H1 (cell line): Measurements from ENCODE around the gene TBC1D22A. TPM values are rescaled to one million over a fixed set of nuclear protein-coding genes. Genes with fewer than 3 reads are reported as not detected.

ENCODE experiments used
- CTCF ChIA-PET: fragments of 300-600 bp; sonication (Branson Sonifier 250); formaldehyde crosslinking; loops from one replicate; lab custom pipeline; 2021; ENCODE audit not compliant: partially characterized antibody; lab: Charles Lee
- POLR2A ChIA-PET: fragments of 300-600 bp; sonication (Branson Sonifier 250); formaldehyde crosslinking; loops from one replicate; lab custom pipeline; 2021; ENCODE audit warnings: inconsistent platforms; ENCODE audit not compliant: partially characterized antibody; lab: Charles Lee
- DNase-seq, 2 experiments: peaks; one replicate each; pipeline versions ENCODE4 v3.0.0 to v3.0.0-alpha.2; 2010 to 2022; ENCODE audit warnings: low spot score in 2 of 2, low read depth in 1 of 2, mixed read lengths in 1 of 2
- FAIRE-seq: peaks from 2 replicates; lab custom pipeline; 2011; peaks lifted over from hg19 to GRCh38; lab: Jason Lieb, UNC
- H2AFZ ChIP-seq: 2 replicates; pipeline ENCODE4 v1.8.1; 2012; ENCODE audit warnings: low read length, inconsistent platforms
- H2AK5ac ChIP-seq: 2 replicates; pipeline ENCODE4 v1.6.1; 2013; ENCODE audit warnings: low read depth, low read length
- H2BK120ac ChIP-seq: replicated peaks from 2 replicates; pipeline ENCODE3; 2013; ENCODE audit warnings: low read depth, low read length, inconsistent platforms
- H2BK12ac ChIP-seq: 2 replicates; pipeline ENCODE4 v1.6.1; 2013; ENCODE audit warnings: low read depth, low read length
- H2BK15ac ChIP-seq: 2 replicates; pipeline ENCODE4 v1.6.1; 2013; ENCODE audit warnings: low read length
- H2BK20ac ChIP-seq: 2 replicates; pipeline ENCODE4 v1.6.1; 2013; ENCODE audit warnings: low read length
- H2BK5ac ChIP-seq: 2 replicates; pipeline ENCODE4 v1.6.1; 2013; ENCODE audit warnings: low read depth, low read length
- H3K14ac ChIP-seq: 2 replicates; pipeline ENCODE4 v1.6.1; 2013; ENCODE audit warnings: inconsistent platforms; ENCODE audit not compliant: insufficient read length
- H3K18ac ChIP-seq: 2 replicates; pipeline ENCODE4 v1.6.1; 2013; ENCODE audit warnings: low read length; ENCODE audit errors: extremely low read depth
- H3K23ac ChIP-seq: 2 replicates; pipeline ENCODE4 v1.6.1; 2013; ENCODE audit warnings: inconsistent platforms; ENCODE audit not compliant: insufficient read length
- H3K23me2 ChIP-seq: 2 replicates; pipeline ENCODE4 v1.6.1; 2013; ENCODE audit warnings: low read depth, low read length
- H3K27ac ChIP-seq: 2 replicates; pipeline ENCODE4 v1.6.1; 2011; ENCODE audit warnings: low read depth, low read length, inconsistent platforms
- H3K27me3 ChIP-seq, 4 experiments: replicated peaks in 1 of 4; 1 replicate in 1 of 4; 2 replicates in 3 of 4; pipeline versions ENCODE4 v1.6.1 to v1.8.1; 2011 to 2013; ENCODE audit warnings: low read length in 3 of 4, mild to moderate bottlenecking in 3 of 4, inconsistent platforms in 2 of 4, mixed read lengths in 2 of 4, moderate library complexity in 1 of 4; ENCODE audit not compliant: control insufficient read depth in 3 of 4, insufficient read depth in 3 of 4; ENCODE audit errors: extremely low read depth in 1 of 4
- H3K36me3 ChIP-seq, 4 experiments: 2 replicates each; pipeline versions ENCODE4 v1.6.1 to v1.8.1; 2011 to 2013; ENCODE audit warnings: mild to moderate bottlenecking in 4 of 4, low read length in 3 of 4, moderate library complexity in 2 of 4, control low read depth in 1 of 4, inconsistent platforms in 1 of 4; ENCODE audit not compliant: insufficient read depth in 4 of 4, control insufficient read depth in 2 of 4
- H3K4ac ChIP-seq: replicated peaks from 2 replicates; pipeline ENCODE3; 2013; ENCODE audit warnings: low read length, low read depth, mixed read lengths, inconsistent platforms; ENCODE audit not compliant: insufficient read length
- H3K4me1 ChIP-seq, 4 experiments: replicated peaks in 1 of 4; 1 replicate in 1 of 4; 2 replicates in 3 of 4; pipeline versions ENCODE4 v1.6.1 to v1.8.1; 2011 to 2013; ENCODE audit warnings: low read length in 3 of 4, inconsistent platforms in 2 of 4, mixed read lengths in 1 of 4; ENCODE audit not compliant: insufficient read depth in 4 of 4, control insufficient read depth in 3 of 4
- H3K4me2 ChIP-seq, 2 experiments: 2 replicates each; pipeline versions ENCODE4 v1.6.1 to v1.8.1; 2011 to 2013; ENCODE audit warnings: low read depth in 2 of 2, low read length in 2 of 2, control low read depth in 1 of 2, inconsistent platforms in 1 of 2, mild to moderate bottlenecking in 1 of 2; ENCODE audit not compliant: insufficient read depth in 1 of 2
- H3K4me3 ChIP-seq, 4 experiments: fragments of 200-600, 300-600 bp in 1 of 4; sonication (generic), shearing (Covaris generic), sonication (Bioruptor Twin) in 1 of 4; 2 replicates each; pipeline versions ENCODE4 v1.5.1 to v1.8.1; 2011 to 2016; ENCODE audit warnings: low read length in 4 of 4, low read depth in 3 of 4, control low read depth in 2 of 4, inconsistent platforms in 2 of 4, mild to moderate bottlenecking in 2 of 4, mixed read lengths in 1 of 4, moderate library complexity in 1 of 4; ENCODE audit not compliant: insufficient read depth in 2 of 4; ENCODE audit errors: extremely low read depth in 1 of 4
- H3K56ac ChIP-seq: replicated peaks from 2 replicates; pipeline ENCODE3; 2013; ENCODE audit warnings: low read depth, mild to moderate bottlenecking, mixed read lengths, low read length, inconsistent platforms; ENCODE audit not compliant: insufficient read length
- H3K79me1 ChIP-seq: 2 replicates; pipeline ENCODE4 v1.6.1; 2013; ENCODE audit warnings: low read depth, low read length, control low read depth
- H3K79me2 ChIP-seq, 2 experiments: 2 replicates each; pipeline versions ENCODE4 v1.6.1 to v1.8.1; 2012 to 2013; ENCODE audit warnings: low read length in 2 of 2, mild to moderate bottlenecking in 2 of 2, inconsistent platforms in 1 of 2; ENCODE audit not compliant: insufficient read depth in 2 of 2, control insufficient read depth in 1 of 2
- H3K9ac ChIP-seq, 4 experiments: replicated peaks in 1 of 4; 1 replicate in 1 of 4; 2 replicates in 3 of 4; pipeline versions ENCODE4 v1.6.1 to v1.8.1; 2011 to 2013; ENCODE audit warnings: low read depth in 3 of 4, low read length in 3 of 4, control low read depth in 2 of 4, mild to moderate bottlenecking in 2 of 4, moderate library complexity in 2 of 4, inconsistent platforms in 1 of 4; ENCODE audit errors: extremely low read depth in 1 of 4
- H3K9me3 ChIP-seq, 2 experiments: 2 replicates each; pipeline versions ENCODE4 v1.6.1 to v1.8.1; 2012 to 2013; ENCODE audit warnings: mild to moderate bottlenecking in 2 of 2, moderate library complexity in 2 of 2, control low read depth in 1 of 2, inconsistent platforms in 1 of 2, low read depth in 1 of 2, low read length in 1 of 2, mixed read lengths in 1 of 2; ENCODE audit not compliant: insufficient read depth in 2 of 2
- H4K20me1 ChIP-seq, 2 experiments: replicated peaks in 1 of 2; 2 replicates each; pipeline versions ENCODE3 to v1.8.1; 2011 to 2013; ENCODE audit warnings: inconsistent platforms in 2 of 2, low read length in 2 of 2, mild to moderate bottlenecking in 1 of 2; ENCODE audit not compliant: insufficient read depth in 2 of 2, control insufficient read depth in 1 of 2
- H4K5ac ChIP-seq: 2 replicates; pipeline ENCODE4 v1.6.1; 2013; ENCODE audit warnings: low read length, low read depth, mixed read lengths, inconsistent platforms; ENCODE audit not compliant: insufficient read length
- H4K8ac ChIP-seq: 2 replicates; pipeline ENCODE4 v1.8.0; 2013; ENCODE audit warnings: mild to moderate bottlenecking, moderate library complexity, low read length, inconsistent platforms; ENCODE audit not compliant: insufficient read depth; ENCODE audit errors: extremely low read depth
- H4K91ac ChIP-seq: replicated peaks from 2 replicates; pipeline ENCODE3; 2013; ENCODE audit warnings: low read length, mixed read lengths, inconsistent platforms; ENCODE audit not compliant: insufficient read length
- FOSL1 ChIP-seq: IDR thresholded peaks from 2 replicates; pipeline ENCODE4 v1.6.1; 2011; ENCODE audit warnings: mild to moderate bottlenecking, low read depth, low read length, moderate library complexity; ENCODE audit not compliant: insufficient read depth
- HDAC2 ChIP-seq, 2 experiments: fragments of 300-600 bp in 1 of 2; sonication (generic) in 1 of 2; IDR thresholded peaks; 2 replicates each; pipeline ENCODE4 v1.6.1; 2011 to 2012; ENCODE audit warnings: low read depth in 2 of 2, low read length in 2 of 2, mild to moderate bottlenecking in 2 of 2, moderate library complexity in 2 of 2, borderline replicate concordance in 1 of 2, inconsistent platforms in 1 of 2
- JUND ChIP-seq: IDR thresholded peaks from 2 replicates; pipeline ENCODE4 v1.6.1; 2011; ENCODE audit warnings: mild to moderate bottlenecking, improper control_type of control experiment, low read length
- MAFK ChIP-seq: IDR thresholded peaks from 2 replicates; pipeline ENCODE4 v1.6.1; 2012; ENCODE audit warnings: low read depth, mild to moderate bottlenecking, improper control_type of control experiment, low read length
- NANOG ChIP-seq: IDR thresholded peaks from 2 replicates; pipeline ENCODE4 v1.6.1; 2011; ENCODE audit warnings: low read length, low read depth, mild to moderate bottlenecking, inconsistent platforms; ENCODE audit not compliant: insufficient read depth, poor library complexity, severe bottlenecking
- RFX5 ChIP-seq: IDR thresholded peaks from 2 replicates; pipeline ENCODE4 v1.6.1; 2011; ENCODE audit warnings: low read depth, low read length, improper control_type of control experiment, borderline replicate concordance
- SIRT6 ChIP-seq: IDR thresholded peaks from one replicate; pipeline ENCODE4 v1.7.1; 2012; ENCODE audit warnings: low read length, inconsistent platforms
- SP1 ChIP-seq: IDR thresholded peaks from 2 replicates; pipeline ENCODE4 v1.6.1; 2011; ENCODE audit warnings: low read depth, low read length
- SP4 ChIP-seq: IDR thresholded peaks from 2 replicates; pipeline ENCODE4 v1.6.1; 2012; ENCODE audit warnings: low read length, inconsistent platforms
- SRF ChIP-seq: IDR thresholded peaks from 2 replicates; pipeline ENCODE4 v1.6.1; 2011; ENCODE audit warnings: mild to moderate bottlenecking, low read depth, low read length, moderate library complexity
- TAF1 ChIP-seq: IDR thresholded peaks from 2 replicates; pipeline ENCODE4 v1.6.1; 2011; ENCODE audit warnings: mild to moderate bottlenecking, low read depth, low read length
- TAF7 ChIP-seq: optimal IDR thresholded peaks from 2 replicates; pipeline ENCODE3; 2011; ENCODE audit warnings: low read depth, mild to moderate bottlenecking, inconsistent platforms, low read length, moderate library complexity, borderline replicate concordance
- WGBS, 2 experiments: shearing (Covaris generic) in 1 of 2; methylation state at CpG; one replicate each; pipeline versions ENCODE4 v1.1.6 to v1.1.7; 2013 to 2015; ENCODE audit warnings: low lambda C conversion rate in 2 of 2, mixed read lengths in 2 of 2, inconsistent platforms in 1 of 2, low coverage in 1 of 2, missing lambda C conversion rate in 1 of 2; ENCODE audit not compliant: insufficient replicate concordance in 2 of 2, insufficient coverage in 1 of 2, insufficient read length in 1 of 2; ENCODE audit errors: extremely low coverage in 1 of 2, missing lambda C conversion rate in 1 of 2; 5-methylcytosine and 5-hydroxymethylcytosine counted together
- polyA plus RNA-seq, 7 experiments: library from polyadenylated mRNA; depleted of rRNA in 3 of 7; stranded (reverse) in 5 of 7; unstranded in 2 of 7; fragments of >200 nt in 5 of 7; fragments of 200-250 nt in 2 of 7; gene quantifications; 1 replicate in 5 of 7; 2 replicates in 1 of 7; 4 replicates in 1 of 7; pipeline versions ENCODE4 v1.2.1 to v1.2.3, GENCODE V29; 2011 to 2013; ENCODE audit warnings: missing spikeins in 2 of 7, mixed read lengths in 2 of 7
- total RNA-seq: library from RNA; stranded (reverse); fragmentation: NEBNext Ultra II Directional; extraction: Animal tissue kit (Norgen Biotek cat#: 25700); gene quantifications from 2 replicates; pipeline ENCODE4 v1.2.1, GENCODE V29; 2021

Gene TBC1D22A
- total and polyA plus RNA-seq, 2 of the 8 experiments (the other 6 are each of a cell fraction or from before 2014, with no cell fraction given), result 11.9 to 18.4 TPM

- WGBS, 2 experiments, result 87% methylated on average over 12 of the region's 12 CpGs; no CpG with 5 or more reads in 1 of the 2 experiments
Measured at GRCh38 chr22:46794067-46794466, 31.6 kb downstream of the TBC1D22A start.

More at GRCh38 chr22:46794067-46794466, 31.6 kb downstream of the TBC1D22A start:
- Histone ChIP-seq H3K79me1 (peaks cover 2% of the 10 kb centered on the region; the same call in 1 of the 2 replicates), H3K18ac (no peak overlapping the region), H2AK5ac (no peak overlapping the region), H2BK12ac (no peak overlapping the region), H3K4me3 (no peak overlapping the region), H3K27ac (no peak overlapping the region), H2BK15ac (no peak overlapping the region), H3K4me1 (no peaks in the 10 kb centered on the region; a peak in 1 of 7 replicates), H4K20me1 (peaks cover 0 to 6% of the 10 kb centered on the region in 2 experiments), H2BK120ac (no peak overlapping the region), H3K27me3 (no peaks in the 10 kb centered on the region), H3K4me2 (no peak overlapping the region), H4K5ac (no peak overlapping the region), H3K36me3 (peaks cover 0 to 6% (median 2%) of the 10 kb centered on the region in 4 experiments; a peak in 3 of 8 replicates), H3K56ac (no peak overlapping the region), H3K9me3 (no peaks in the 10 kb centered on the region), H4K91ac (no peak overlapping the region)
- DNase-seq (no peak), FAIRE-seq (no peak)
- ChIA-PET POLR2A (interaction anchor here (1.2 to 1.8 kb wide), 2 partner anchors 20 to 31 kb away, joined by 4 to 5 read pairs; partner anchors contain the start of gene TBC1D22A), CTCF (interaction anchor here (1.1 to 3.1 kb wide), 3 partner anchors 9 to 29 kb away, joined by 3 to 21 read pairs (median 5); no protein-coding TSS in a partner anchor)
- TF ChIP-seq FOSL1 (no peak), TAF1 (no peak), TAF7 (no peak), MAFK (no peak), RFX5 (no peak), NANOG (no peak), SIRT6 (no peak), JUND (no peak), SRF (no peak), SP1 (no peak), SP4 (no peak), HDAC2 (IDR thresholded peaks at IDR 0.05; ENCODE audit: borderline replicate concordance in 1 of 2, low read depth in 2 of 2, low read length in 2 of 2) (no peak)
- TF ChIP-seq, all 59 proteins: peak for 0
- Histone ChIP-seq H3K14ac (no peak overlapping the region), H2BK5ac (no peak overlapping the region), H4K8ac (no peak overlapping the region), H3K79me2 (no peaks in the 10 kb centered on the region), H3K4ac (no peak overlapping the region), H3K23ac (no peak overlapping the region), H3K23me2 (no peaks in the 10 kb centered on the region), H3K9ac (no peak overlapping the region), H2AFZ (no peak overlapping the region), H2BK20ac (no peak overlapping the region)
